ENCODE results near the gene CACNA1B.
A peak's percentile ranks its signal among the peaks of the same experiment; 100 is the strongest.

Gene CACNA1B

GRCh38 chr9:137836831-137837241, 40.7 kb upstream of the CACNA1B start:
- Histone ChIP-seq H3K9me3 (replicated peaks in 1 of 2; ENCODE audit: control insufficient read depth in 2 of 2, insufficient read depth in 1 of 2, low read depth in 1 of 2, low read length in 2 of 2) (peaks cover 0 to 3% of the 10 kb centered on the region in 2 donors), H3K9ac (ENCODE audit: low read depth, low read length, poor library complexity) (no peak overlapping the region), H3K4ac (ENCODE audit: low read length) (no peak overlapping the region), H3K4me3 (ENCODE audit: low read length in 2 of 2) (no peak overlapping the region), H4K8ac (ENCODE audit: low read depth, low read length) (no peak overlapping the region), H3K4me1 (ENCODE audit: control insufficient read depth in 2 of 2, insufficient read depth in 1 of 2, low read depth in 1 of 2, low read length in 2 of 2) (peaks cover 0 to 4% of the 10 kb centered on the region in 2 donors), H3K4me2 (ENCODE audit: insufficient read depth, low read length, poor library complexity, severe bottlenecking) (no peak overlapping the region), H2BK5ac (ENCODE audit: low read length) (no peak overlapping the region), H3K14ac (ENCODE audit: low read length) (no peak overlapping the region), H3K79me1 (ENCODE audit: low read depth, low read length) (peaks cover 5% of the 10 kb centered on the region), H2BK12ac (ENCODE audit: low read length) (no peak overlapping the region), H2AFZ (ENCODE audit: low read length) (no peak overlapping the region), H2BK15ac (ENCODE audit: low read length) (no peak overlapping the region), H3K27me3 (ENCODE audit: control insufficient read depth in 3 of 3, insufficient read depth in 3 of 3, low read depth in 1 of 3, low read length in 3 of 3) (no peaks in the 10 kb centered on the region), H3K23ac (ENCODE audit: low read depth, low read length, poor library complexity) (peak overlapping the region; percentile 93), H4K91ac (ENCODE audit: low read depth, low read length, poor library complexity) (no peak overlapping the region), H2BK120ac (ENCODE audit: low read depth, low read length) (no peak overlapping the region), H3K27ac (replicated peaks; ENCODE audit: low read length) (no peak overlapping the region), H2AK5ac (ENCODE audit: low read depth, low read length) (no peak overlapping the region), H3K18ac (ENCODE audit: low read length) (peak overlapping the region; percentile 35), H3K36me3 (replicated peaks in 1 of 2; ENCODE audit: control insufficient read depth in 2 of 2, insufficient read depth in 2 of 2, low read length in 2 of 2) (peaks cover 30 to 56% of the 10 kb centered on the region in 2 donors)
- DNase-seq (ENCODE audit: low spot score), result no peak
- WGBS, 2 donors (ENCODE audit: extremely low coverage in 2 of 2, insufficient read length in 2 of 2, insufficient replicate concordance in 1 of 2), result no CpG with 5 or more reads among the region's 12 CpGs

DNA sequence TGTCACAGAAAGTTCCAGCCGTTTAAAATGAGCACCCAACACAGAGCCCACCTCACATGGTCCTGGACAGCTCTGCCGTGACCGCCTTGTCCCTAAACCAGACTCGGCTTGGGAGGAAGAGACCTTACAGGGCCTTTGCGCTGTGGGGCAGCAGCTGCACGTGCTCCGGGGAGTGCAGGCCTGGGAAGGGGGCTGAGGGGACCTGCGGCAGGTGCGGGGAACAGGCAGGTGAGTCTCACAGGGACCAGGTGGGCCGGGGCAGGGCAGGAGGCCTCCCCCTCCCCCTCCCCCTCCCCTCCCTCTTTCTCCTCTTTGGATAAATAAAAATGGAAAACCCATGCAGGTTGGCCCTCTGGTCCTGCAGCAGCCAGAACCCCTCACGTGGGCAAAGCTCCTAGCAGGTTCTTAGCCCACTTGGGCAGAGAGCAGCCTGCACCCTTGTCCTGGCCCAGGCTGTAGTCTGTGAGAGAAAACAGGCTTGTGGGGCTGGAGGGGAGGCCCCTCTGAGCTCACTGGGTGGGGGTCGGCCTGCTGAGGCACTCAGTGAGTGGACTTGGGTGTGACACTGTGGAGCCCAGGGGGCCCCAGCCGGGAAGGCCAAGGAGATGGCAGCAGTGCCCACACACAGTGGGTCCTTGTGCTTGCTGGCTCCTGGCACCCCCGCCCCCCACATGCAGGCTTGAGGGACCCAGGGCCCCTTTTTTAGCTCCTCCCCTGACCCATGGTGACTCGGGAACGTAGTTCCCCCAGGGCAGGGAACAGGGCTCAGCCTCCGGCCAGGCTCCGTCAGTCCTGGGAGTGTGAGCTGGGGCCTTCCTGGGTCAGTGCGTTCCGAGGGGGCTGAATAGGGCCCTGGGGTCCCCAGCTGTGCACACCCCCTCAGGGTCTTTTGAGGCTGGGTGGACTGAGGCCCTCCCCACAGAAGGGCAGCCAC, 40.0 kb upstream of the CACNA1B start:
- no peak overlapping the region for H3K4ac ChIP-seq (ENCODE audit: low read length)
- H2BK15ac ChIP-seq (ENCODE audit: low read length), result no peak overlapping the region
- H4K8ac ChIP-seq (ENCODE audit: low read depth, low read length), result no peak overlapping the region
- no peaks in the 10 kb centered on the region for H3K27me3 ChIP-seq (ENCODE audit: control insufficient read depth in 3 of 3, insufficient read depth in 3 of 3, low read depth in 1 of 3, low read length in 3 of 3)
- H3K23ac ChIP-seq (ENCODE audit: low read depth, low read length, poor library complexity), result no peak overlapping the region
- H2AK5ac ChIP-seq (ENCODE audit: low read depth, low read length), result no peak overlapping the region
- H3K4me1 ChIP-seq (ENCODE audit: control insufficient read depth in 2 of 2, insufficient read depth in 1 of 2, low read depth in 1 of 2, low read length in 2 of 2), result peaks cover 0 to 4% of the 10 kb centered on the region in 2 donors
- WGBS, 2 donors (ENCODE audit: extremely low coverage in 2 of 2, insufficient read length in 2 of 2, insufficient replicate concordance in 1 of 2), result no CpG with 5 or more reads among the region's 20 CpGs
- H3K4me2 ChIP-seq (ENCODE audit: insufficient read depth, low read length, poor library complexity, severe bottlenecking), result no peak overlapping the region
- no peak overlapping the region for H2AFZ ChIP-seq (ENCODE audit: low read length)
- H3K4me3 ChIP-seq (ENCODE audit: low read length in 2 of 2), result no peak overlapping the region
- peak overlapping the region; percentile 72 for H2BK120ac ChIP-seq (ENCODE audit: low read depth, low read length)
- H4K91ac ChIP-seq (ENCODE audit: low read depth, low read length, poor library complexity), result no peak overlapping the region
- peaks cover 28 to 49% of the 10 kb centered on the region in 2 donors for H3K36me3 ChIP-seq (replicated peaks in 1 of 2; ENCODE audit: control insufficient read depth in 2 of 2, insufficient read depth in 2 of 2, low read length in 2 of 2)
- peaks cover 0 to 3% of the 10 kb centered on the region in 2 donors for H3K9me3 ChIP-seq (replicated peaks in 1 of 2; ENCODE audit: control insufficient read depth in 2 of 2, insufficient read depth in 1 of 2, low read depth in 1 of 2, low read length in 2 of 2)
- H3K18ac ChIP-seq (ENCODE audit: low read length), result peak overlapping the region; percentile 35
- no peak for DNase-seq (ENCODE audit: low spot score)
- H3K9ac ChIP-seq (ENCODE audit: low read depth, low read length, poor library complexity), result no peak overlapping the region
- peaks cover 4% of the 10 kb centered on the region for H3K79me1 ChIP-seq (ENCODE audit: low read depth, low read length)
- H3K14ac ChIP-seq (ENCODE audit: low read length), result no peak overlapping the region
- H3K27ac ChIP-seq (replicated peaks; ENCODE audit: low read length), result no peak overlapping the region
- H2BK5ac ChIP-seq (ENCODE audit: low read length), result no peak overlapping the region
- no peak overlapping the region for H2BK12ac ChIP-seq (ENCODE audit: low read length)

DNA sequence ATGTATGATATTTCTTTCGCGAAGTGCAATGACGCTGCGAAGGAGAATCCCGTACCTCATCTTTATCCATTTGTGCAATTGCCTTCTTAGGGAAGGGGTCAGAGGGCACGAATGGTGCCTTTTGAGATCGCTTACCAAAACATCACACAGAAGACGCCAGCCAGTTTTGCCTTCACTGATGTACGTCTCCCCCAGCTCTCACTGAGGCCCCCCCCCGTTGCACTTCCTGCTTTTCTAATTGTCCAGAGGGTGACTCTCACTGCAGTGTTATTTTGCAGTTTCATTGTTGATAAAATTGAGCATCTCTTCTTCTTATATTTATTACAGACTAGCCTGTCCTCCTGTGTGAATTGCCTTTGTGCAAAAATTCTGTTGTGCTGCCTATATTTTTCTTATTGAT, 39.0 kb upstream of the CACNA1B start:
- peaks cover 0 to 3% of the 10 kb centered on the region in 2 donors for H3K9me3 ChIP-seq (replicated peaks in 1 of 2; ENCODE audit: control insufficient read depth in 2 of 2, insufficient read depth in 1 of 2, low read depth in 1 of 2, low read length in 2 of 2)
- no CpG with 5 or more reads among the region's 10 CpGs for WGBS, 2 donors (ENCODE audit: extremely low coverage in 2 of 2, insufficient read length in 2 of 2, insufficient replicate concordance in 1 of 2)
- H3K4ac ChIP-seq (ENCODE audit: low read length), result no peak overlapping the region
- H3K36me3 ChIP-seq (replicated peaks in 1 of 2; ENCODE audit: control insufficient read depth in 2 of 2, insufficient read depth in 2 of 2, low read length in 2 of 2), result peaks cover 19 to 40% of the 10 kb centered on the region in 2 donors
- H3K18ac ChIP-seq (ENCODE audit: low read length), result no peak overlapping the region
- H2BK15ac ChIP-seq (ENCODE audit: low read length), result no peak overlapping the region
- H2BK12ac ChIP-seq (ENCODE audit: low read length), result no peak overlapping the region
- H3K27me3 ChIP-seq (ENCODE audit: control insufficient read depth in 3 of 3, insufficient read depth in 3 of 3, low read depth in 1 of 3, low read length in 3 of 3), result no peaks in the 10 kb centered on the region
- no peak overlapping the region for H2AFZ ChIP-seq (ENCODE audit: low read length)
- H3K27ac ChIP-seq (replicated peaks; ENCODE audit: low read length), result no peak overlapping the region
- peaks cover 0 to 4% of the 10 kb centered on the region in 2 donors for H3K4me1 ChIP-seq (ENCODE audit: control insufficient read depth in 2 of 2, insufficient read depth in 1 of 2, low read depth in 1 of 2, low read length in 2 of 2)
- H3K4me3 ChIP-seq (ENCODE audit: low read length in 2 of 2), result no peak overlapping the region
- H3K79me1 ChIP-seq (ENCODE audit: low read depth, low read length), result peaks cover 2% of the 10 kb centered on the region
- no peak overlapping the region for H4K8ac ChIP-seq (ENCODE audit: low read depth, low read length)
- H2AK5ac ChIP-seq (ENCODE audit: low read depth, low read length), result no peak overlapping the region
- H3K9ac ChIP-seq (ENCODE audit: low read depth, low read length, poor library complexity), result no peak overlapping the region
- no peak overlapping the region for H3K23ac ChIP-seq (ENCODE audit: low read depth, low read length, poor library complexity)
- H4K91ac ChIP-seq (ENCODE audit: low read depth, low read length, poor library complexity), result no peak overlapping the region
- no peak overlapping the region for H2BK5ac ChIP-seq (ENCODE audit: low read length)
- no peak overlapping the region for H3K4me2 ChIP-seq (ENCODE audit: insufficient read depth, low read length, poor library complexity, severe bottlenecking)
- no peak for DNase-seq (ENCODE audit: low spot score)
- H2BK120ac ChIP-seq (ENCODE audit: low read depth, low read length), result no peak overlapping the region
- no peak overlapping the region for H3K14ac ChIP-seq (ENCODE audit: low read length)

DNA sequence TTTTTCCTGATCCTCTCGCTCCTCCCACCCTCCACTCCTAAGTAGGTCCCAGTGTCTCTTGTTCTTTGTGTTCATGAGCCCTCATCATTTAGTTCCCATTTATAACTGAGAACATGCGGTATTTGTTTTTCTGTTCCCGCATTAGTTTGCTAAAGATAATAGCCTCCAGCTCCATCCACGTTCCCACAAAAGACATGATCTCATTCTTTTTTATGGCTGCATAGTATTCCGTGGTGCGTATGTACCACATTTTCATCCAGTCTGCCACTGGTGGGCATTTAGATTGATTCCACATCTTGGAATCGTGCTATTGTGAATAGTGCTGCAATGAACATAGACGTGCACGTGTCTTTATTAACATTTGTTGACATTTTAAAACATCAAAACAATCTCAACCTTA, 34.2 kb upstream of the CACNA1B start:
- Histone ChIP-seq H3K14ac (ENCODE audit: low read length) (no peak overlapping the region), H3K4ac (ENCODE audit: low read length) (no peak overlapping the region), H3K79me1 (ENCODE audit: low read depth, low read length) (no peaks in the 10 kb centered on the region), H3K23ac (ENCODE audit: low read depth, low read length, poor library complexity) (no peak overlapping the region), H4K8ac (ENCODE audit: low read depth, low read length) (no peak overlapping the region), H3K27ac (replicated peaks; ENCODE audit: low read length) (no peak overlapping the region), H3K18ac (ENCODE audit: low read length) (no peak overlapping the region), H2BK12ac (ENCODE audit: low read length) (no peak overlapping the region), H3K9ac (ENCODE audit: low read depth, low read length, poor library complexity) (no peak overlapping the region), H3K36me3 (replicated peaks in 1 of 2; ENCODE audit: control insufficient read depth in 2 of 2, insufficient read depth in 2 of 2, low read length in 2 of 2) (no peaks in the 10 kb centered on the region), H2BK120ac (ENCODE audit: low read depth, low read length) (no peak overlapping the region), H3K4me2 (ENCODE audit: insufficient read depth, low read length, poor library complexity, severe bottlenecking) (no peak overlapping the region), H2AFZ (ENCODE audit: low read length) (no peak overlapping the region), H4K91ac (ENCODE audit: low read depth, low read length, poor library complexity) (no peak overlapping the region), H2BK15ac (ENCODE audit: low read length) (no peak overlapping the region), H3K27me3 (ENCODE audit: control insufficient read depth in 3 of 3, insufficient read depth in 3 of 3, low read depth in 1 of 3, low read length in 3 of 3) (no peaks in the 10 kb centered on the region), H3K4me3 (ENCODE audit: low read length in 2 of 2) (no peak overlapping the region), H3K9me3 (replicated peaks in 1 of 2; ENCODE audit: control insufficient read depth in 2 of 2, insufficient read depth in 1 of 2, low read depth in 1 of 2, low read length in 2 of 2) (peaks cover 0 to 1% of the 10 kb centered on the region in 2 donors), H2BK5ac (ENCODE audit: low read length) (no peak overlapping the region), H2AK5ac (ENCODE audit: low read depth, low read length) (no peak overlapping the region), H3K4me1 (ENCODE audit: control insufficient read depth in 2 of 2, insufficient read depth in 1 of 2, low read depth in 1 of 2, low read length in 2 of 2) (no peaks in the 10 kb centered on the region)
- no peak for DNase-seq (ENCODE audit: low spot score)
- no CpG with 5 or more reads among the region's 9 CpGs for WGBS, 2 donors (ENCODE audit: extremely low coverage in 2 of 2, insufficient read length in 2 of 2, insufficient replicate concordance in 1 of 2)
